ENCODE measurements around the gene TUBGCP5.

GRCh38 chr15:22956257-22956977, 83.0 kb downstream of the TUBGCP5 start:
- TF ChIP-seq USF1 (IDR thresholded peaks at IDR 0.05; ENCODE audit: borderline replicate concordance, extremely low read length, insufficient read depth, low read depth, low read length) (no peak), HSF1 (IDR thresholded peaks at IDR 0.05; ENCODE audit: low read depth, low read length) (no peak), POU2F2 (IDR thresholded peaks at IDR 0.05; ENCODE audit: borderline replicate concordance, low read depth, low read length) (no peak), ZZZ3 (IDR thresholded peaks at IDR 0.05; ENCODE audit: control insufficient read depth, insufficient read length, low read depth) (no peak), ZBTB33 (IDR thresholded peaks at IDR 0.05) (no peak), FOS (IDR thresholded peaks at IDR 0.05; ENCODE audit: borderline replicate concordance, extremely low read depth, insufficient read length) (no peak)
